ENCODE results near the gene MAN1C1. TPM values are rescaled to one million over a fixed set of nuclear protein-coding genes. Genes with fewer than 3 reads are reported as not detected.
"Not testable (repeated sequence)": the region's sequence is repeated elsewhere in the genome, so short reads cannot be mapped to it uniquely, and the experiment has no call there.

MAN1C1 gene
- polyA plus RNA-seq, 3 donors = 3.1 to 18.2 (median 12.4) TPM

DNA sequence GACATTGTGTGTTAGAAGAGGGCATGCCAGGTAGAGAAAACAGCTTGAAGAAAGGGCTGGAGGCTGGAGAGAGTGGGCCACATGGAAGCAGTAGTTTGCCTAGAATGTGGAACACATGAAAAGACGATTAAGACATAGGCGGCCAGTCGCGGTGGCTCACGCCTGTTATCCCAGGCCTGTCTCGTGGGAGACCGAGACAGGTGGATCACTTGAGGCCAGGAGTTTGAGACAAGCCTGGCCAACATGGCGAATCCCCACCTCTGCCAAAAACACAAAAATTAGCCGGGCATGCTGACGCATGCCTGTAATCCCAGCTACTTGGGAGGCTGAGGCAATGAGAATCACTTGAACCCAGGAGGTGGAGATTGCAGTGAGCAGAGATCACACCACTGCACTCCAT lies 118.4 kb downstream of the MAN1C1 start:
- H3K27ac ChIP-seq (ENCODE audit: low read depth, low read length) = not testable (repeated sequence)
- WGBS, 3 donors = 95 to 96% (median 95%) methylated on average over 10 of the region's 10 CpGs

DNA sequence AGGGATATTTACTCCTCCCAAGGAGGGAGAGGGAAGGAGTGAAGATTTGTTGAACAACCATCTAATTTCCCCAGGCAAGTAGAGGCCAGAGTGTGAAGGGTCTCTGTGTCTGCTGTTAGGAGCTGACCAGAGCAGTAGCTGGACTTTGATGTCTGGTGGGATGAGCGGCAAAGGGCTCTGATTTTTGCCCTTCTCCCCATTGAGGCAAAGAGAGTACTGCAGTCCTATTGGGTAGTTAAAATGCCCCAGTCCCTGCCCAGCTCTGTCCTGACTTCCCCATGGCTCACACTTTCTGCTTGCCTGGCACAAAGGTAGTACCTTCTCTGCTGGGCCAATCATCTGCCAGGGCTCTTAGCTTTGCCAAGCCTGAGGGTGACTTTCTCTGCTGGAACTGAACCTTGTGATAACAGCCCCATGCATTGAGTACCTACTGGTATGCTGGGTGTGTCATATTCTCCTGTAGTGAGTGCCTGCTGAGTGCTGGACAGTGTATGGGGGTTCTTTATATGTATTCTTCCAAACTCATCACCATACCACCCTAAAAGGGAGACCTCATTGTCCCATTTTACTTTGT lies 119.5 kb downstream of the MAN1C1 start:
- no peak overlapping the region for H3K27ac ChIP-seq (ENCODE audit: low read depth, low read length)
- 86 to 100% (median 88%) methylated on average over 1 of the region's 1 CpG for WGBS, 3 donors

- H3K27ac ChIP-seq (ENCODE audit: low read depth, low read length) = no peak overlapping the region
- WGBS, 3 donors = 33 to 76% (median 50%) methylated on average over 6 of the region's 6 CpGs
Observed at GRCh38 chr1:25737130-25737529, 120.5 kb downstream of the MAN1C1 start.

GRCh38 chr1:25738499-25738898 lies 121.9 kb downstream of the MAN1C1 start:
- no peak overlapping the region for H3K27ac ChIP-seq (ENCODE audit: low read depth, low read length)
- 87 to 98% (median 91%) methylated on average over 2 of the region's 2 CpGs for WGBS, 3 donors

- 76 to 86% (median 80%) methylated on average over 4 of the region's 4 CpGs for WGBS, 3 donors
- H3K27ac ChIP-seq (ENCODE audit: low read depth, low read length) = no peak overlapping the region
Observed at GRCh38 chr1:25739341-25739740, 122.8 kb downstream of the MAN1C1 start.

- 95 to 98% (median 96%) methylated on average over 10 of the region's 10 CpGs for WGBS, 3 donors
- H3K27ac ChIP-seq (ENCODE audit: low read depth, low read length) = no peak overlapping the region
Observed at GRCh38 chr1:25740071-25740470, 123.5 kb downstream of the MAN1C1 start.

GRCh38 chr1:25742316-25742715 lies 125.7 kb downstream of the MAN1C1 start:
- H3K27ac ChIP-seq (ENCODE audit: low read depth, low read length) = no peak overlapping the region
- 97 to 98% (median 98%) methylated on average over 7 of the region's 7 CpGs for WGBS, 3 donors

DNA sequence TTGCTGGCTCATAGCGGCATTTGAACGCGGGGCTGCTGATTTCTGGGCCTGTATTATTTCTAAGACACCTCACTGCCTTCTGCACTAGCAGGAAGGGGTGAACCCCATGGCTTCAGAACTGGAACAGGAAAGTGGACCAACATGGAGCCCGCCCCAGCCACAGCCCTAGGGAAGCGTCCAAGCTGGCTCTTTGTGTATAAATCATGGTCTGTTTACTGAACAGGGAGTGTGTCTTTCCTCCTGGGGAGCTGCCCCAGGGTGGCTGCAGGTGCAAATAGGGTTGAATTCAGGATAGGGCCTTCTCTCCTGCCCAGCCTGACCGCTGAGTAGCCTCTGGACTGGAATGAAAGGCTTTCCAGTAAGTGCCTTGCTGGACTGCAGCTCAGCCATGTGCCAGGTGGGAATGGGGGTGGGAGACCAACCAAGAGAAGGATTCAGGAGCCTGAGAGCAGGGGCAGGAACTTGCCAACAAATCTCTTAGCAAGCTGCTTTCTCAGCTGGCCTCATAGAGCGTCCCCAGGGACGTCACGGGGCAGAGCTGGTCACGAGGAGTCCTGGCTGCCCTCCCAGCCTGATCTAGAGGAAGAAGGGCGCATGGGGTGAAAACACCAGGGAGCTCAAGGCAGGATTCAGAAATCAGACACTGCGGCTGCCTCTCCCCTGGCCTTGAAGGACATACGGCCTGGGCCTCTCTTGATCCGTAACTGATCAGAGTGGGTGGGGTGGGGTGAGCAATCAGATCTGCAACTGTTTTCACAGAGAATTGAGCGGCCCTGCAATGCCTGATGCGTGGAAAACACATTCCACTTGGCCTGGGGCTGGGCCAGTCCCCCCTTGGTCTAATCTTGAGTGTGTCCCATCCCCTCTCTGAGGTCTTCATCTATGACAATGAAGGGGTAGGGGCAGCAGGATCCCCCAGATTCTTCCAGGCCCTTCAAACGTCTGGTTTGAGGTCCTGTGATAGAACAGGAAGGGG lies 126.9 kb downstream of the MAN1C1 start:
- 40 to 56% (median 53%) methylated on average over 17 of the region's 17 CpGs for WGBS, 3 donors
- H3K27ac ChIP-seq (ENCODE audit: low read depth, low read length) = peak overlapping the region; percentile 82

DNA sequence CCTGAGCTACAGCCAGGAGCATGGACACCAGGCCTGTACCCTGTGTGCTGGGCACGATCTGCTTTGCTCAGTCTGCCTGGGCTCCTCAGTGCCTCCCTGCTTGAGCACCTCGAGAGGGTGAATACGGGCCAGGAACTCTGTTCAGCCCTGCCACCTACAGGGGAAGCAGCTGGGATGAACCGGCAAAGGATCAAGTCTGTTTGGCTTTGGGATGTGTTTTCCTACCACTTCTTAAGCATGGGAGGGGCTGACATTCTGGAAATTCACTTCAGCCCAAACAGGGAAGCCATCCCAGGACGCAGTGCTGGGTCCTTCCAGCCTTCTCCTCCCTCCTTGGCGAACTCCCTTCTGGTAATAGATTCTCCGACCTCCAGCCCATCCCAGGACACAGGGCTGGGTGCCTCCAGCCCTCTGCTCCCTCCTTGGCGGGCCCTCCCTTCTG lies 127.6 kb downstream of the MAN1C1 start:
- 35 to 39% (median 39%) methylated on average over 8 of the region's 8 CpGs for WGBS, 3 donors
- H3K27ac ChIP-seq (ENCODE audit: low read depth, low read length) = peak overlapping the region; percentile 82

- 81 to 94% (median 90%) methylated on average over 8 of the region's 8 CpGs for WGBS, 3 donors
- no peak overlapping the region for H3K27ac ChIP-seq (ENCODE audit: low read depth, low read length)
Observed at GRCh38 chr1:25744636-25745425, 128.2 kb downstream of the MAN1C1 start.

GRCh38 chr1:25746299-25747045 lies 129.9 kb downstream of the MAN1C1 start:
- no peak overlapping the region for H3K27ac ChIP-seq (ENCODE audit: low read depth, low read length)
- WGBS, 3 donors = 90 to 93% (median 91%) methylated on average over 20 to 22 of the region's 22 CpGs

DNA sequence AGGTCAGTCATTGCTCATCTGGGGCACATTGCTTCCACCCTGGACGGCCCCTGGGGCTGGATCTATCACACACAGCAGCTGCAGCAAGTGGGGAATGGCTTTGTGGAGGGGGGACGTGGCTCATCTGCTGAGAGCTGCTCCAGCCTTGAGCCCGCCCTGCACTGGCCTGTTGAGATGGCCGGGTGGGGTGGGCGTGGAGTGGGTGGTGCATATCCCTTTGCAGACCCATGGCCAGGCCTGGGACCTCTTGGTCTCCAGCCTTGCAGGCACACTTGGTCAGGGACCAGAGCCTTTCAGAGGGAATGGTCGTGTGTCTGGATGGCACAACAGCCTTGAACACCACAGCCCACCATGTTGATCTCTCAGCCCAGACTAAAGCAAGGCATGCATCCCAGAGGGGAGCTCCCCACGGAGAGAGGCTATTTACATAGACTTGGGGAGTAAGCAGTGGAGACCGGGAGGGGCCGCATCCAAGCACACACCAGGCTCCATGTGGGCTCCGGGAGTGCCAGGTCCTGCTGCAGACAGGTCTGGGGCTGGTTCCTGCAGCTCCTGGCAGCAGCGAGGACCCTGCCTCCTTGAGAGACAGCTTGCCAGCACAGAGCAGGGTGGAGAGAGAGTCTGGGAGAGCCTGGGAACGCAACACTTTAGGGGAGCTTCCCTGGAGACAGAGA lies 130.6 kb downstream of the MAN1C1 start:
- WGBS, 3 donors = 88 to 89% (median 89%) methylated on average over 12 of the region's 12 CpGs
- H3K27ac ChIP-seq (ENCODE audit: low read depth, low read length) = no peak overlapping the region

DNA sequence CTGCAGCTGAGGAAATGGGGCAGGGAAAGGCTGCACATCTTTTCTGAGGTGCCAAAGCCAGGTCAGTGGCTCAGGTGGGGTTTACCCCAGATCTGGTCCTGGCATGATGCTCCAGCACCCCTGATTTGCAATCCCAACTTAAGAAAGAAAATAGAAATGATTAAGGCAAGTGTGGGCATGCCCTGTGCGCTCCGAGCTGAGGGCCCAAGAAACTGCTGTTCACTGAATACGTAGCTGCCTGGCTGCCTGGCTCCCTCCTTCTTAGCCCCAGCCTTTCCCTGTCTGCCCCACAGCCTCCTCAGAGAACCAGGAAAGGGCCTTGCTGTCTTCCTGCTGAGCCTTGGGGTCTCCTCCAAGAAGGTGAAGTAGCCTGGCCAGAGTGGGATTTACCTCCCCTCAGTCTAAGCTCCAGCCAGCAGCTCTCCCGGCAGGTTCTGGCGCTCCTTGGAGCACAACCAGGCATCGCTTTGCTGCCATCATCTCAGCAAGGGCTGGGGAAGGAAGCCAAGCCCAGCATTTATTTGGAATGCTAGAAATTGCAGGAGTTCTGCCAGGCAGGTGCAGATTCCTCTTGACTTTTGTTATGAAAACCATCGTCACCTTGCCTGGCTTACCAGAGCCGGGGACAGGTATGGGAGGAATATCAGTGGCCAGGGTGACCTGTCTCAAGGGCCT lies 132.1 kb downstream of the MAN1C1 start:
- WGBS, 3 donors = 71 to 89% (median 81%) methylated on average over 8 of the region's 8 CpGs
- no peak overlapping the region for H3K27ac ChIP-seq (ENCODE audit: low read depth, low read length)

GRCh38 chr1:25750923-25751605 lies 134.5 kb downstream of the MAN1C1 start:
- WGBS, 3 donors = 77 to 83% (median 81%) methylated on average over 6 of the region's 6 CpGs
- H3K27ac ChIP-seq (ENCODE audit: low read depth, low read length) = no peak overlapping the region

DNA sequence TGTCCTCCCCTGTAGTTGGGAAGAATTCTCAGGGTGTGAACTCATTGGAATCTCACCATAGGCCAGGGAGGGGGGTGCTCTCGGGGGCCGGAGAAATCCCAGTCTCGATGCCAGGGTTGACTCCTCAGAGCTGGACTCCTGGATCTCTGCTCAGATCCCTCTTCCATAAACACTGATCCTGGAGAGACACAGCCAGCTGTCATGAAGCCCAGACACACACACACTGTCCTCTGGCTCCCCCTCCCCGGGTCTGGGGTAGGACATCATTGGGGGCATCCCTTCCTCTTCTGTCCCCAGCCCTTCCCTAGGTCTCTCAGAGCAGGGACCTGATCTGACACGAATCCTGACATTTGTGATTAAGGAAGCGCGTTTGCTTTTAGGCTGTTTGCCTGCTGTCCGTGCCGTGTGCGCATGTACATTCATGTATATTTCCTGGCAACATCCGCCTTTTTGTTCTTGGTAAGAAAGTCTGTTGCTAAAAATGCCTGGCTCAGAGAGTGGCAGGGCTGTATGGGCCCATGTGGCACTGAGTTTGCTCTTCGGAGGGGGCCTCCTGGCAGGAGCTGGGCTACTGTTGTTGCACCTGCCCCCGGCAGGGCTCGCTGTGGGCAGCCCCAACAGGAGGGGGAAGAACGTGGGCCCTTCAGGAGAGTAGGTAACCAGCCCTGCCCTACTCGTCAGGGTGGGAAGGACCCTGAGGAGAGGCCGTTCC lies 138.0 kb downstream of the MAN1C1 start:
- no peak overlapping the region for H3K27ac ChIP-seq (ENCODE audit: low read depth, low read length)
- WGBS, 3 donors = 57 to 83% (median 57%) methylated on average over 17 of the region's 17 CpGs

DNA sequence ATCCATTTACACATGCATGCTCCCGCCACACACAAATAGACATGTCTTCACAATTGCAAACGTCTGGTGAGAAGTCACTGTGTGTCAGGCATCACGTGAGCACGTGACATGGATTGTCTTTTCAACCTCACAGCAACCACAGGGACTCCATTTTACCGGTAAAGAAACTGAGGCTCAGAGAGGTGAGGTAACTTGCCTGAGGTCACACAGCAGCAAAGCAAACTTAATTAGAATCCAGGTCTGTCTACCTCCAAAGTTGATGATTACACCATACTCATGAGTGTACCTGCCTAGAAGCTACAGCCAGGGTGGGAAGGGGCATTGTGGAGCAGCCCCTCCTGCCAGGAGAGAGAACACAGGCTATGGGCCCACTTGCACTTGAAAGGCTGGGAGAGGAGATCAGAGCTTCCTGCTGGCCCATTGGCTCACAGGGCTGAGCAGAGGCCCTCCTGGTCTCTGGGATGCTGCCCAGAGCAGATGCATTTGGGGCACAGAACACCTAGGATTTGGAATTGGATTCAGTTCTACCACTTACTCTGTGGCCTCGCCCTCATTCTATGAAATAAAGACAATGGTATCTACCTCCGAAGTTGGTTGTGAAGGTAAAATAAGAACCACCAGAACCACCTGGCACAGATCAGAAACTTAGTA lies 139.0 kb downstream of the MAN1C1 start:
- WGBS, 3 donors = 85 to 89% (median 86%) methylated on average over 7 of the region's 7 CpGs
- H3K27ac ChIP-seq (ENCODE audit: low read depth, low read length) = no peak overlapping the region
